PC-3 (cell line): ENCODE data around the gene SESN1. TPM values are rescaled to one million over a fixed set of nuclear protein-coding genes. Genes with fewer than 3 reads are reported as not detected.

Source experiments
- ATAC-seq: fragments of 200-7000 bp; cut with Tn5 transposase; 2 replicates; pipeline ENCODE4 v1.9.1; 2020; ENCODE audit warnings: mild to moderate bottlenecking, moderate library complexity
- BruUV-seq: library from RNA; stranded (reverse); fragments of 400-500 nt; replicated peaks from 2 replicates; lab custom pipeline; 2021; lab: Mats Ljungman, UMichigan
- CTCF ChIA-PET: fragments of 300-600 bp; sonication (Branson Sonifier 250); formaldehyde crosslinking; loops from one replicate; lab custom pipeline; 2022; ENCODE audit warnings: antibody characterized with exemption; lab: Charles Lee
- POLR2A ChIA-PET: fragments of 300-600 bp; sonication (Branson Sonifier 250); formaldehyde crosslinking; loops from one replicate; lab custom pipeline; 2022; ENCODE audit warnings: antibody characterized with exemption; ENCODE audit not compliant: unreplicated experiment; lab: Charles Lee
- DNase-seq: peaks from one replicate; pipeline ENCODE4 v3.0.0-alpha.2; 2015
- H2AFZ ChIP-seq: fragments of 300-600 bp; sonication (generic); 2 replicates; pipeline ENCODE4 v1.6.0; 2016; ENCODE audit warnings: antibody characterized with exemption, low read length
- H3F3A ChIP-seq: fragments of 300-600 bp; sonication (generic); one replicate; pipeline ENCODE4 v1.6.0; 2017; ENCODE audit warnings: antibody characterized with exemption, low read length, control low read depth, mild to moderate bottlenecking; ENCODE audit not compliant: unreplicated experiment
- H3K27ac ChIP-seq: fragments of 300-600 bp; sonication (generic); 2 replicates; pipeline ENCODE4 v1.5.1; 2016; ENCODE audit warnings: mild to moderate bottlenecking, low read length
- H3K27me3 ChIP-seq: fragments of 300-600 bp; sonication (generic); 2 replicates; pipeline ENCODE4 v1.6.1; 2016; ENCODE audit warnings: low read length, mixed read lengths
- H3K36me3 ChIP-seq: fragments of 300-600 bp; sonication (generic); 2 replicates; pipeline ENCODE4 v1.6.1; 2016; ENCODE audit warnings: low read depth, mixed run types, low read length, mixed read lengths
- H3K4me1 ChIP-seq: fragments of 300-600 bp; sonication (generic); 2 replicates; pipeline ENCODE4 v1.5.1; 2016; ENCODE audit warnings: low read length; ENCODE audit not compliant: insufficient read depth
- H3K4me2 ChIP-seq: fragments of 300-600 bp; sonication (generic); 2 replicates; pipeline ENCODE4 v1.6.0; 2016; ENCODE audit warnings: low read length
- H3K4me3 ChIP-seq: fragments of 300-600 bp; sonication (generic); 2 replicates; pipeline ENCODE4 v1.5.1; 2016; ENCODE audit warnings: mild to moderate bottlenecking, low read length, mixed read lengths
- H3K79me2 ChIP-seq: fragments of 300-600 bp; sonication (generic); 2 replicates; pipeline ENCODE4 v1.6.1; 2017; ENCODE audit warnings: low read length, mixed read lengths
- H3K9ac ChIP-seq: fragments of 300-600 bp; sonication (generic); 2 replicates; pipeline ENCODE4 v1.6.0; 2016; ENCODE audit warnings: mild to moderate bottlenecking, low read length
- H3K9me2 ChIP-seq: fragments of 300-600 bp; sonication (generic); replicated peaks from 2 replicates; pipeline ENCODE4 v1.6.1; 2016; ENCODE audit warnings: mixed run types, low read length, mixed read lengths
- H3K9me3 ChIP-seq: fragments of 300-600 bp; sonication (generic); 2 replicates; pipeline ENCODE4 v1.6.1; 2016; ENCODE audit warnings: low read length, mixed read lengths
- H4K20me1 ChIP-seq: fragments of 300-600 bp; sonication (generic); 2 replicates; pipeline ENCODE4 v1.6.1; 2016; ENCODE audit warnings: low read length, mixed read lengths
- CTCF ChIP-seq: fragments of 300-600 bp; sonication (generic); conservative IDR thresholded peaks from 2 replicates; pipeline ENCODE4 v1.5.1; 2017; ENCODE audit warnings: antibody characterized with exemption, low read depth, mild to moderate bottlenecking, low read length
- EZH2 ChIP-seq: fragments of 300-600 bp; sonication (generic); IDR thresholded peaks from one replicate; pipeline ENCODE4 v1.6.1; 2017; ENCODE audit warnings: antibody characterized with exemption, mild to moderate bottlenecking, low read length; ENCODE audit not compliant: unreplicated experiment
- EZH2phosphoT487 ChIP-seq: fragments of 300-600 bp; sonication (generic); IDR thresholded peaks from 2 replicates; pipeline ENCODE4 v1.6.1; 2018; ENCODE audit warnings: mild to moderate bottlenecking, antibody characterized with exemption, low read length, borderline replicate concordance
- intact Hi-C: fragments of 100-400 bp; cut with micrococcal nuclease; formaldehyde crosslinking; loops from 2 replicates; pipeline ENCODE4 v1.9.0; 2023
- total RNA-seq: library from RNA; depleted of rRNA; stranded (reverse); fragments of >200 nt; gene quantifications from 2 replicates; pipeline ENCODE4 v1.2.3, GENCODE V29; 2014

The SESN1 gene
- total RNA-seq, 1 experiment from 2014 or later, result 3.4 TPM

DNA sequence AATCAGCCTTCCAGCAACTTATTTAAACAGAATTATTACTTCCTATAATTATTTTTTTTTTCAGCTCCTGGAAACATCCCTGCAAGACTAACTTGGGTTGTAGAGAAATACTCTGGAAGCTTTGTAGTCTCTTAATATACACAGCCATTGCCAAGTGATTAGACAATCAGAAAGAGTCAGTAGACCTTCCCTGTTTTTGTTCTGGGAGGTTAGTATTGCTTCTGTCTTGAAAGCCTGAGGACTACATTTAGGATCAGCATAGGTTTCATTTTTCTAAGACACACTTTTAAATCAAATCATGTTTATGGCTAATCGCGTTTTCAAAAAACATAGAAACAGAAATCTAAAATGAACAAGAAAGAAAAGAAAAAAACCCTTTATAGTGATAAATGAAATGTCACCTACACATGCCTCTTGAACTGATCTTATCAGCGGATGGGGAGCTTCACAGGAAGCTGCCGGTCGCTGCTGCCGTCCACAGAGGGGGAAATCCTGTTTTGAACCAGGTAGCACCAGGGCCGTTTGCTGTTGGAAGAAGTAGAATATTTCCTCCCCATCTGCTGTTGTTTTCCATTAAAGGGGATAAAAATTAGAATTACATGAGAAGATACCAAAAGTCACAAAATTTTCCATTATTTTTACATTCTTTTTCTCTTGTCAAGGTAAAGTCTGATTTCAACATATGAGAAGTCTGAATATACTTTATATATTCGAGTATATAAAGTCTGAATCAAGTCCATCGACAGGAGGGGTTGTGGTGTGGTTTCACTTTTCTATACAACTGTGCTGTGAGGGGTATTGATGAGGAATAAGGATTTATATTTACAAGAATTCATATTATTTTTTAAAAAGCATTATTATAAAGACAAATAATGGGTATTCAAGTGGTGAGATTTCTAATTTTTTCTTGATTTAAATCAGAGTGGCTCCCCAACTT lies 151.8 kb downstream of the SESN1 start:
- DNase-seq (no peak), ATAC-seq (no peak)
- intact Hi-C loops, result no loop called here
- Histone ChIP-seq H3K79me2 (no peaks in the 10 kb centered on the region), H2AFZ (no peak overlapping the region), H3K4me1 (peaks cover 6% of the 10 kb centered on the region), H3K4me2 (no peak overlapping the region), H3K27me3 (no peaks in the 10 kb centered on the region), H3K9ac (no peak overlapping the region), H4K20me1 (no peaks in the 10 kb centered on the region), H3K9me3 (no peaks in the 10 kb centered on the region), H3K9me2 (no peaks in the 10 kb centered on the region), H3K36me3 (no peaks in the 10 kb centered on the region), H3F3A (no peaks in the 10 kb centered on the region), H3K4me3 (no peak overlapping the region), H3K27ac (no peak overlapping the region)
- TF ChIP-seq CTCF, result no peak
- no peak for TF ChIP-seq EZH2
- TF ChIP-seq EZH2phosphoT487, result no peak
- no TSS peak for BruUV-seq
- ChIA-PET CTCF (no interaction called here), POLR2A (no interaction called here)

DNA sequence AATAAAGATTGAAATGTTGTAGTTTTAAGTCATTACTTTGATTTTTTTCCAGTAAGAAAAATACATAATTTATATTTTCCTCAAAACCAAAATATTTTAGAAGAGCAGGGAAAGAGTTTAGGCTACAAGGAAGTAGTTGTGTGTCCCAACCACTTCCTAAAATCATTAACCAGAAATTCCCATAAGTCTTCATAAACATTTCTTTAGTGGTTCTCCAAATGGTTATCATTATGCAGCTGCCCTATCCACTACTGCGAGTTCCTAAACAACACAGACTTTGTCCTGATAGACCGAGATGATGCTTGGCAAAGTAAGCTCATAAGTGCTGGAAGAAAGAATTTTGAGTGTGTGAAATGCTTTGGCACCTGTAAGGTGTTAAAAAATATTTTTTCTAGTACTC lies 152.8 kb downstream of the SESN1 start:
- Histone ChIP-seq H3K4me2 (no peak overlapping the region), H3K27ac (no peak overlapping the region), H3K4me1 (peaks cover 5% of the 10 kb centered on the region; the same call in 1 of the 2 replicates), H3K9ac (no peak overlapping the region), H3K27me3 (no peaks in the 10 kb centered on the region), H4K20me1 (no peaks in the 10 kb centered on the region), H3K9me2 (no peaks in the 10 kb centered on the region), H3K4me3 (no peak overlapping the region), H3K9me3 (no peaks in the 10 kb centered on the region), H3F3A (no peaks in the 10 kb centered on the region), H2AFZ (no peak overlapping the region), H3K79me2 (no peaks in the 10 kb centered on the region), H3K36me3 (no peaks in the 10 kb centered on the region)
- intact Hi-C loops, result no loop called here
- ChIA-PET POLR2A (interaction anchor here (0.7 kb wide), 1 partner anchor 10 kb away, joined by 5 read pairs; no protein-coding TSS in a partner anchor), CTCF (no interaction called here)
- BruUV-seq, result no TSS peak
- ATAC-seq (no peak), DNase-seq (no peak)
- no peak for TF ChIP-seq CTCF
- TF ChIP-seq EZH2, result no peak
- TF ChIP-seq EZH2phosphoT487, result no peak

DNA sequence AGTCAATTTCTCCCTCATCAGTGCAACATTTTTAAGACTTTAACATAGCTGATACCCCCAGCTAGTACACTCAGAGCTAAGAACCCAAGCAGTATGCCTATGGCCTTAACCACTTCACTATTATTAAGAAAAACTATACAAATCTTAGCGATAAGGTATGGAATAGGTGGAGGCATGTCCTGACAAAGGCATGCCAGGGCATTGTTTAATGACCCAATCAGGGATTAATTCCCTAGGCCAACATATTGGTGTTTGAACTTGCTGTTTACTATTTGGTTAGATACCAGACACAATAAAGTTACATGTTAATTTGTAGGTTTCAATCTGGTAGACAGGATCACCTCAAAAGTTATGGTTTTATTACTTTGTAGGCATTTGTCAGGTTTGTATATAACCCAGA lies 153.4 kb downstream of the SESN1 start:
- POLR2A ChIA-PET, result no interaction called here
- H3K9me2 ChIP-seq, result no peaks in the 10 kb centered on the region
- intact Hi-C loops, result no loop called here
- H3K9ac ChIP-seq, result no peak overlapping the region
- H3K79me2 ChIP-seq, result no peaks in the 10 kb centered on the region
- no peak overlapping the region for H3K27ac ChIP-seq
- no peak for ATAC-seq
- H2AFZ ChIP-seq, result no peak overlapping the region
- no peaks in the 10 kb centered on the region for H3K27me3 ChIP-seq
- CTCF ChIA-PET, result no interaction called here
- H3F3A ChIP-seq, result no peaks in the 10 kb centered on the region
- no peaks in the 10 kb centered on the region for H3K9me3 ChIP-seq
- no peaks in the 10 kb centered on the region for H4K20me1 ChIP-seq
- TF ChIP-seq EZH2phosphoT487 (no peak), CTCF (no peak), EZH2 (no peak)
- H3K4me1 ChIP-seq, result peaks cover 4% of the 10 kb centered on the region; the same call in 1 of the 2 replicates
- no peak overlapping the region for H3K4me3 ChIP-seq
- no peaks in the 10 kb centered on the region for H3K36me3 ChIP-seq
- no peak for DNase-seq
- BruUV-seq, result no TSS peak
- no peak overlapping the region for H3K4me2 ChIP-seq
